GM23248 (cell line): ENCODE measurements around the gene CTSW.

Experiments
- EZH2 ChIP-seq: fragments of 200-600 bp; sonication (generic); IDR thresholded peaks from 2 replicates; pipeline ENCODE4 v1.6.1; 2018; ENCODE audit warnings: antibody characterized with exemption, mild to moderate bottlenecking; ENCODE audit not compliant: insufficient read depth, poor library complexity, severe bottlenecking
- EZH2phosphoT487 ChIP-seq: fragments of 200-600 bp; sonication (generic); IDR thresholded peaks from 2 replicates; pipeline ENCODE4 v1.6.1; 2018; ENCODE audit warnings: antibody characterized with exemption, moderate library complexity, mild to moderate bottlenecking, low read depth; ENCODE audit not compliant: insufficient read depth

- TF ChIP-seq EZH2 (no peak), EZH2phosphoT487 (no peak)
These were observed 6.9 kb upstream of the CTSW start, which contains the start of gene EFEMP2 for GRCh38 chr11:65872586-65873317.
